ENCODE data around the gene SERPINA12.

Gene SERPINA12

GRCh38 chr14:94509356-94509755, at the start of gene SERPINA12:
SERPINA12 (minus strand) TSS chr14:94509469; CDS start chr14:94498397, 11,072 bp downstream.
- DNase-seq: no peak

- no peak for DNase-seq
Measured at GRCh38 chr14:94558842-94559241, 49.6 kb upstream of the SERPINA12 start.

- DNase-seq: no peak
Measured at GRCh38 chr14:94557327-94557726, 48.1 kb upstream of the SERPINA12 start.

- DNase-seq: no peak
Measured at GRCh38 chr14:94555991-94556390, 46.7 kb upstream of the SERPINA12 start.

- DNase-seq: no peak
Measured at GRCh38 chr14:94550041-94550440, 40.8 kb upstream of the SERPINA12 start.

GRCh38 chr14:94548999-94549985, 40.0 kb upstream of the SERPINA12 start:
- peak; percentile 5 to 43 for DNase-seq

GRCh38 chr14:94548131-94548998, 39.1 kb upstream of the SERPINA12 start:
- DNase-seq: no peak

GRCh38 chr14:94547726-94548125, 38.5 kb upstream of the SERPINA12 start:
- no peak for DNase-seq

GRCh38 chr14:94547151-94547680, 37.9 kb upstream of the SERPINA12 start:
- no peak for DNase-seq

GRCh38 chr14:94545131-94545841, 36.0 kb upstream of the SERPINA12 start:
- no peak for DNase-seq

GRCh38 chr14:94544726-94545125, 35.5 kb upstream of the SERPINA12 start:
- DNase-seq: no peak

- DNase-seq: no peak
Measured at GRCh38 chr14:94543449-94544124, 34.3 kb upstream of the SERPINA12 start.

- no peak for DNase-seq
Measured at GRCh38 chr14:94542811-94543440, 33.7 kb upstream of the SERPINA12 start.

GRCh38 chr14:94542111-94542810, 33.0 kb upstream of the SERPINA12 start:
- no peak for DNase-seq

- no peak for DNase-seq
Measured at GRCh38 chr14:94541234-94541975, 32.1 kb upstream of the SERPINA12 start.

GRCh38 chr14:94540031-94540794, 30.9 kb upstream of the SERPINA12 start:
- DNase-seq: no peak

- DNase-seq: no peak
Measured at GRCh38 chr14:94539181-94539580, 29.9 kb upstream of the SERPINA12 start.

- no peak for DNase-seq
Measured at GRCh38 chr14:94538070-94538740, 28.9 kb upstream of the SERPINA12 start.

GRCh38 chr14:94536836-94537235, 27.6 kb upstream of the SERPINA12 start:
- DNase-seq: no peak
